NCI-H524 (cell line): ENCODE measurements around the gene SH3GL2.
A peak's percentile ranks its signal among the peaks of the same experiment; 100 is the strongest.

ENCODE experiments used
- DNase-seq, 2 experiments: peaks; one replicate each; lab custom pipeline; 2025; lab: John Stamatoyannopoulos, UW

SH3GL2 gene

DNA sequence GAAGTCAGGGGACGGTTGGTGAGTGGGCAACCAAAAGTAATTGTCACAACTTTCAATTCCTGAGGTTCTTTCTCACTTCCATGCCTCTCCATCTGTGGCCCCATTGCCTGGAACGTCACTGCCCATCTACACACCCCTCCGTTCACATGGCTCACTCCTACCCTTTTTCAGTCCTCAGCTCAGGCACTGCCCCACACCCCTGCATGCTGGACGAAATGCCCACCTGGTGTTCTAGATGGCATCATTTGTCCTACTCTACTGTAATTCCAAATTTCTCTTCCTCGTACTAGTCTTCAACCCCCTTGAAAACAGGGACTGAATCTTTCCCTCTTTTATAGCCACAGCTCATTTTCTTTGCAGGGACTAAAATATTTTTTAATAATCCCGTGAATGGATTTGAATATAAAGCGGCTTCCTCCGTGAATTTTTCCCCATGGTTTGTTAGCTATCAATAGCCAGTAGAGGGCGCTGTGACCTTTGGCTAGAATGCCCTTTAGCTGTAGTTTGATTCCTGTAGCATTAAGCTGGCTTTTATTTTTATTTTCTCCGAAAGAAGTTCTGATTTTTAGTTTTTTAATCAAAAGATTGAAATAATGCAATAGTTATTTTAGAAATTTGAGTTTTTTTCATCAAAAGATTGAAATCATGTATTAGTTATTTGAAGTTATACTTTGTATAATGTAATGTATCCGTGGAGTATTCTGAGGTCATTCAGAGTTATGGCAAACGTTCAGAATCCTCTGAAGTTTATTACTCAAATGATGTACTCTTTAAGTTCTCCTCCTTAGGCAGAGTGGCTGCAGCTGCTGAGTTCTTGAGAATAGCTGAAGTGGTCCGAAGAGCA lies 232.1 kb downstream of the SH3GL2 start:
- DNase-seq = peak; percentile 39 to 65

DNA sequence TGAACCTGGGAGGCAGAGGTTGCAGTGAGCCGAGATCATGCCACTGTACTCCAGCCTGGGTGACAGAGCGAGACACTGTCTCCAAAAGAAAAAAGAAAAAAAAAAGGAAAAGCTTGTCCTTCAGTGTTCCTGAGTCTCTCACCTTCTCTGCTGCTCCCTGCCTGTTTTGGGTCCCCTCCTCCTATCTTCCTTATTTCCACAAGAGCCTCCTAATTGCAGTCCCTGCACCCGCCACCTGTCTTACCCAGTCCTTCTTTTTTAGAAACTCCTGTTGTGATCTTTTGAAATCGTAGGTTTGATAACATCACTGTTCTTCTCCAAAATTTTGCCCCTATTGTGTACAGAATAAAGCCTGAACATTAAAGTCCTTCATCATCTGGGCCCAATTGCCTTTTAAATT lies 234.9 kb downstream of the SH3GL2 start:
- DNase-seq = no peak

DNA sequence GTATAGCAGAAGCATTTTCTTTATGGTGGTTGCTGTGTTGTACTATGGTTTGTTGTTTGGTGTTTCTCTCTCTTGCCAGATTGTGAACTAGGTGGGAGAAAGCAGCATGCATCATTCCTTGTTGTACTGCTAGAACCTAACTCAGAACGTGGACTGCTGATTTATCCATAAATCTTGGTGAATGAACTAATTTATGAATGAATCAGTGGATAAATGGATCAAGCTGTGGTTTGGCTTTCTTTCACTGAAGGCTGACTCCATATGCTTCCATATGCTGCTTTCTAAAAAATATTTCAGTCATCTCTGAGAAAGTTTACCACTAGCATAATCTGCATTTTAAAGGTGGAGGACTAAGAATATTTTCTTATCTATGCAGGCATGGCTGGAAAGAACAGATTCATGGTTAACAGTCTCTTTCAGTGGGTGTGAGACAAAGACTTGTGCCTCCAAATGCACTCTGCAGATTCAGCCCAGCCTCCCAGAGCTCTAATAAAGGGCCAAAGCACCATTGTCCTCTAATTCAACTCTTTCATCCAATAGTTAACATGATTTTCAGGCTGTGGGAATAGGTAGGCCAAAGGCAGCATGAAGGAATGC lies 237.7 kb downstream of the SH3GL2 start:
- no peak for DNase-seq

- peak in 1 of 2 experiments; percentile 39 for DNase-seq
Observed at GRCh38 chr9:17824191-17824590, 245.3 kb downstream of the SH3GL2 start.

DNA sequence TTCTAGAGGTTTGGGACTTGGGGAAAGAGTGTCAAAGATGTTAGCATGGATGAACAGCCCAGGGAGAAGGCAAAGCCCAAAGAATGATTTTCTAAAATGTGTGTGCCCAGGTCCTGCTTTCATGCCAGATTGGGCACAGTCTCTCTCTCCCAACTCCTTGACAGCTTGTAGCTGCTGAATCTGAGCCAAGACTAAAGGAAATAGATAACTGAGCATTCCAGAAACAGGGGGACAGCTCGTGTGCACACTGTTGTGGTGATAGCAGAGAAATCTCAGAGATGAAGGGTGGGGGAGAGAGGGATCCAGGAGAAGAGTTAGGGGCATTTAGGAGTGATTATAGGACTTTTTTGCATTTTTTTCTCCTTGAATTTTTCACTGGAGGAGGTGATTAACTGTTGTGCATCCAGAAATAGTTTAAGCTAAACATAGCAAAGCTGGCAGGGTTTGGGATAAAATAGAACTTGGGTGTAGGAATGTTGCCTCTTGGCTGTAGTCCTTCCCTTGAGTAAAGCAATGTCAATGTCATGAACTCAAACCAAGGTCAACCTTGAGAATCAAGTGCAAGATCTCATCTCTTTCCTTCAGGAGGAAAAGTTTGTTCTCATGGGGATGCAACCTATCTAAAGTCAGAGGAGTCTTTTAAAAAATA lies 245.9 kb downstream of the SH3GL2 start:
- DNase-seq = peak; percentile 21 to 45

DNA sequence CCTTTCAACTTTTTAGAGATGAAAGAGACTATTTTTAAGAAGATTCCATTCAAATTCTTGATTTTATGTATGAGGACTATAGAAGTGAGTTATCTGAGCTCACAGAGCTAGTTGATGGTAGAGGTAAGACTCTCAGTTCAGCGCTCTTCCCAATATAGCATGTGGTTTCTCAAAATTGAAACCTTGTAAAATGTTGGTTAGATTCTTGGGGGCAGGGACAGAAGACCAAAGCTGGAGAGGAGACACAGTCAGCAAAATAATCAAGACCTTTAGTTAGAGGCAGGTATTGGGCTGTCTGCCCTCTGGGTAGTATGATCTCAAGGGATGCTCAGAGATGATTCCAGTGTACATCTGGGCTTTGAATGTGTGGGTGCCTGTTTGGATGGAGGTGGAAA lies 246.4 kb downstream of the SH3GL2 start:
- DNase-seq = no peak

GRCh38 chr9:17829064-17829463 lies 250.2 kb downstream of the SH3GL2 start:
- DNase-seq = no peak

- no peak for DNase-seq
Observed at GRCh38 chr9:17829812-17830385, 251.0 kb downstream of the SH3GL2 start.

GRCh38 chr9:17832812-17833211 lies 253.9 kb downstream of the SH3GL2 start:
- no peak for DNase-seq

DNA sequence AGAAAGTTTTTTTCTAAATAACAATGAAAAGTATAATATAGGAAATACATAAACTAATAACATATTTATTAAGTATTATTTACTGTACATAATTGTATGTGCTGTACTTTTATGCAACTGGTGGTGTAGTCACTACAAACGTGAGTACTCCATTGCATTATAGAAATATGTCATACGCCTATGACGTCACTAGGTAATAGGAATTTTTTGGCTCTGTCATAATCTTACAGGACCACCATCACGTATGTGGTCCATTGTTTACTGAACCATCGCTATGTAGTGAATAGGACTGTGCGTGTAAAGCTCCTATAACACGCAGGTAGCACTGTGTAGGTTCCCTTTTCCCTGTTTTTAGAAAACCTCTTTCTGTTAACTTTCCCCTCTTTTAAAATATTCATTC lies 255.0 kb downstream of the SH3GL2 start:
- DNase-seq = no peak

- DNase-seq = peak in 1 of 2 experiments; percentile 73
Observed at GRCh38 chr9:17837965-17838364, 259.1 kb downstream of the SH3GL2 start.

GRCh38 chr9:17839776-17840175 lies 260.9 kb downstream of the SH3GL2 start:
- DNase-seq = peak; percentile 58 to 88

GRCh38 chr9:17843236-17843635 lies 264.4 kb downstream of the SH3GL2 start:
- DNase-seq = no peak
